ENCODE data around the gene ULK2.

ULK2 gene

DNA sequence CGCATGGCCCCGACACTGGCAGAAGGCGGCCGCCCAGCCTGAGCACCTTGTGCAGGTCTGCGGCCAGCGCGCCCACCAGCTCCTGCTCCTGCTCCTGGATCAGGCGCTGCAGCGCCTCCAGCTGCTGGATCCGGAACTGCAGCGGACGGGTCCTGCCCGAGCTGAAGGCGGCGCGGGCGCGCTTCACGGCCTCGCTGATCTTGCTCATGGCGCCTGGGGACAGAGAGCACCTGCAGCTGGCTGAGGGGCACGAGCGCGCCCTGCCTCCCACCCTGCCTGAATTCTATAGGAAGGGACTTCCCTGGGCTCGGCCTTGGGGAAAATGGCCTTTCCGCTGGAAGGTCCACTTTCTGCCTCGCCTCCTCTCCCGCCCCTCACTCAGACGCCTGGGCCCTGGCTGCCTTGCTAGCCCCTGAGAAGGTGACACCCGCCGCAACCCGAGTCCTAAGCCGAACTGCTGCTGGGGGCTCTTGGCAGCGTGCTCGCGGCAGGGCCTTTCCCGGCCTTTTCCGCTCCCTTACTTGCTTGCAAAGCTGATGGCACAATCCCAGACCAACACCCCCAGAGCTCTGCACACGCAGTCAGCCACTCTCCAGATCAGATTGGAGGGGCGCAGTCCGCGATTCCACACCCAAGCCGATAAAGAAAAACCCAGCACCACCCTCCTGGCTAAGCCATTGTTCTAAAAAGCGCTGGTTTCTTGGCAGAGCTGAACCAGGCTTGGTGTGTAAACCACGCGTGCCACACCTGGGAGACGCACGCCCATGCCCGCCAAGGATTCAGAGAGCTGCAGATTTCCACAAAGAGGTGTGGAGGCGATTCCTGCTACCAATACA, 122.6 kb downstream of the ULK2 start:
- DNase-seq, result peak; percentile 70

DNA sequence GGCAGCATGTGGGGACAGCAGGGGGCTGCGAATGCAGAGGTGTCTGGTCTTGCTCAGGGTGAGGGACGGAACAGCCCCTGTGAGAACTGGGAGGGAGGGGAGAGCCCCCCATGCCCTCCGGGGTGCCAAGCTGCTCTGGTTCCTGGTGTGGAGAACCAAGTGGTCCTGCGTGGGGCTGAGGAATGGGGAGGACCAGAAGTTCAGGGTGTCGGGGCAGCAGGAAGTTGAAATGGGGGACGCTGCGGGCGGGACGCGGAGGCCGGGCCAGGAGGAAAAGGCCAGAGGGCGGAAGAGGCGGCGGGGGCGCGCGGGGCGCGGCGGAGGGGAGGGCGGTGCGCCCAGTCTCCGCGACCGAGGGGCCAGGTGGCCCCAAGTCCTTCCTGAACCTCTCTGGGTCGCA, 123.2 kb downstream of the ULK2 start:
- peak; percentile 48 for DNase-seq

GRCh38 chr17:19743101-19744100, 124.3 kb downstream of the ULK2 start:
- no peak for DNase-seq

- DNase-seq, result no peak
Measured at GRCh38 chr17:19742495-19742894, 125.2 kb downstream of the ULK2 start.

DNA sequence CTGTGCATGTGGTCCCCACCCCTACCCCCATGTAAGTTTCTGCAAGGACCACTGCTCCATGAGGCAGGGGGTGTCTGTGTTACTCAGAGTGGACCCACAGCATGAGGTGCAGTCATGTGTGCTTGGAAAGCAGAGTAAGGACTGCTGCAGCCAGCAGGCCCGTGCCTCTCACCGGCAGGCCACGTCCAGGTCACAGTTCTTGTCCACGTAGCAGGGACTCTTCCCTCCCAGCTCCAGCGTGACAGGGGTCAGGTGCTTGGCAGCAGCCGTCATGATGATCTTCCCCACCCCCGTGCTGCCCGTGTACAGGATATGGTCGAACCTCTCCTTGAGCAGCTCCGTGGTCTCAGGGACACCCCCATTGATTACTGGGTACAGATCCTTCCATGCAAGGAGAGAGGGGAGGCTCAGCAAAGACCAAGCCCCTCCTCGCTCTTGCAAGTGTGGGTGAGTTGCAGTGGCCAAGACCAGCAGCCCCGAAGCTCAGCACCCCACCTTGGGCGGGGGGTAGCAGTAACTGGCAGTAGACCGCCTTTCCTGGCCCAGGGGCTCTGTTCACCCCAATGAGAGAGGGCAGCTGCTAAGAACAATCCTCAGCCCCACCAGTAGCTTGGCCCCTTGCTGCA, 125.8 kb downstream of the ULK2 start:
- DNase-seq, result no peak

- no peak for DNase-seq
Measured at GRCh38 chr17:19740933-19741332, 126.8 kb downstream of the ULK2 start.

DNA sequence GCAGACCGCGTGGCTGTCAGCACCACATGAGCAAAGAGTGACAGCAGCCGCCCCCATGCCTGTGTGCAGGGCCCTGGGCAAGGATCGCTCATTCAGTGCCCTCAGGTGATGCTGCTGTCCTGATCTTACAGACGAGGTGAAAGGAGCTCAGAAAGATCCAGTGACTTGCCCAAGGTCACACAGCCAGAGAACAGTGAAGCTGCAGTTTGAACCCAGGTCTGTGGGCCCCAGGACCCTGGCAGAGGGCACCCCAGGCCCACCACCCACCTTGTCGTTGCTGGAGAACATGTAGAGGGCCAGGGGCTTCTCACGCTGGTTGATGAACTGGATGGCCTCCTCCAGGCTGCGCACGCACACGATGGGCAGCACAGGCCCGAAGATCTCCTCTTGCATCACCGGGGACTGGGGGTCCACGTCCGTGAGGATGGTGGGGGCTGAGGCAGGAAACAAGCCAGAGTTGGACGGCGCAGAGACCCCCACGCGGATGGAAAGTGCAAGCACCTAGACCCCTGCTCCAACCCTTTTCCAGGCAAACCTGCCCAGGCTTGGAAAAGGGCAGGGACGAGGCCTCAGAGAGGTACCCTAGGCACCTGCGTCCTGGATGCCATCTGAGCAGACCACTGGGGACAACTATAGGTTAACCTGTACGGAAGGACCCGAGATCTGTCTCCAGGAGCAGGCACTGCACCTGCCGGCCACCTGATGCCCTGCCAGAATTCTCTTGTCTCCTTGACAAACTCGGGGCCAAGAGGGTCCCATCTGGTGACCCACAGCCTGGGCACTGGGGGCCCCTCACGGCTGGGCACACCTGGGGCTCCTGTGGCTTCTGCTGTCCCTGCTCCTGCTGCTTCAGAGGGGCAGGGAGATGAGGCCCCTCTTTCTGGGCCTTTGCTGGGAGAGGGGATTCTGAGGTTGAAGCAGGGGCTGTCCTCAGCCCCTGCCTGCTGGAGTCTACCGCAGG, 128.2 kb downstream of the ULK2 start:
- DNase-seq, result no peak

GRCh38 chr17:19738757-19739156, 129.0 kb downstream of the ULK2 start:
- DNase-seq, result no peak

- no peak for DNase-seq
Measured at GRCh38 chr17:19738073-19738449, 129.7 kb downstream of the ULK2 start.

- no peak for DNase-seq
Measured at GRCh38 chr17:19737305-19738072, 130.2 kb downstream of the ULK2 start.

GRCh38 chr17:19736071-19736470, 131.7 kb downstream of the ULK2 start:
- DNase-seq, result no peak

DNA sequence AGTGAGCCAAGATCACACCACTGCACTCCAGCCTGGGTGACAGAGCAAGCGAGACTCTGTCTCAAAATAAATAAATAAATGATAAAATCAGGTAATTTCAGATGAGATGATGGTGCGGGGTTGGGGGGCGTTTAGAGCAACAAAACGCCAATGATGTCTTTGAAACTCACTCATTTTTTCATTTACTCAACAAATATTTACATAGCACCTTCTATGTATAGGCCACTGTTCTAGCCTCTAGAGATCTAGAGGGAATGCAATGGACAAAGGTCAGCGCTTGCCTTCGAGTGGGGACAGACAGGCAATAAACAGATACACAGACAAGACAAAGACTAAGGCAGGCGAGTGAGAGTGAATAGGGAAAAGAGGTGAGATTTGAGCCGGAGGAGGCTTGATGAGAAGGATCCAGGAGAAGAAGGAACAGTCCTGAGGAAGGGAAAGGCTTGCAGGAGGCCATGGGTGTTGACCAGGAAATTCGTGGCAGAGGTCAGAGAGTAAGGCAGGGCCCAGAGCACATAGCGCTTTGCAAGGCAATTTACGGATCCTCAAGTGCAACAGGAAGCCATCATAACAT, 133.7 kb downstream of the ULK2 start:
- no peak for DNase-seq

- no peak for DNase-seq
Measured at GRCh38 chr17:19731626-19732025, 136.1 kb downstream of the ULK2 start.

DNA sequence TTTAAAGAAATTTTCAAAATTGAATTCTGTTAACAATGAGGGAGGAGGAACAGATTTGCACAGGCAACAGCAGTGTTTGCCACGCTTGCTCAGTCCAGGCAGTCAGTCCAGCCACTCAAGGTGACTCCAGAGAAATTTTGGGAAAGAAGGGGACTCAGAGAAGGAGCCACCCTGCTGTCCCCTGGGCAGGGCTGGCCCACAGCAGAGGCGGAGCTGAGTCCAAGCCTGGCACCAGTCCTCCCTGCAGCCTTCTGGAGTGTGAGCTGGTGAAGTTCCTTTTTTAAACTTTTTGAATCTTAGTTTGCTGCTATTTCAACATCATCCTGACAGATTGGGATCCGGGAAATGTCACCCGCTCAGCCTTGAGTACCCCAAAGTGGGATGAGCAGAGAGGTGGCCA, 136.9 kb downstream of the ULK2 start:
- DNase-seq, result no peak

GRCh38 chr17:19729900-19730299, 137.8 kb downstream of the ULK2 start:
- DNase-seq, result no peak

DNA sequence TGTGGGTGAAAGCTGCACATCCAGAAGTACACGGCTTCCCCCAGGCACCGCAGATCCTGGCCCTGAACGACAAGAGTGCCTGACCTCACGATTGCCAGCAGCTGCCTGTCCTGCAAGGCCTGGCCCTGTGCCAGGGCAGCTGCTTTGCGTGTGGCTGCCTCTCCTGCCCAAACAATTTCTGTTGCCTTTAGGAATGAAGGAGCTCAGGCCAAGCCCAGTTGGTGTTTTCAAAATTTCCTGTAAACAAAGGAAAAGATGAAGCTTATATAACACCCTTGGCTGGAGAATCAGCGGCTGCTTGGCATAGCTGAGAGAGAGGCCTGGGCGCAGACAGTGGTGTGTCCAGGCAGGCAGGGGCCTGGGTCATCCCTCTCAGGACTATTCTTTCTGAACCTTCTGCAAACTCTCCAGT, 139.6 kb downstream of the ULK2 start:
- DNase-seq, result peak; percentile 46

- DNase-seq, result no peak
Measured at GRCh38 chr17:19727501-19728078, 140.1 kb downstream of the ULK2 start.

- no peak for DNase-seq
Measured at GRCh38 chr17:19726631-19727376, 140.9 kb downstream of the ULK2 start.

GRCh38 chr17:19725486-19725885, 142.2 kb downstream of the ULK2 start:
- no peak for DNase-seq

Measured in NCI-H1092 treated with DMSO at 0.1 percent for 48 hours (cell line).